Peyer's patch (tissue), 4 donors: ENCODE data around the gene SCN9A. TPM values are rescaled to one million over a fixed set of nuclear protein-coding genes. Genes with fewer than 3 reads are reported as not detected.

Experiments used
- DNase-seq, 3 donors: peaks; one replicate each; pipeline ENCODE4 v3.0.0-alpha.2; 2017 to 2019
- H3K27ac ChIP-seq, 4 donors: fragments of 200-600 bp; sonication (generic); one replicate each; pipeline ENCODE4 v1.5.1; 2016 to 2019
- H3K27me3 ChIP-seq, 2 donors: fragments of 200-600 bp; sonication (generic); one replicate each; pipeline ENCODE4 v1.5.1; 2019
- H3K36me3 ChIP-seq, 3 donors: fragments of 200-600 bp; sonication (generic); one replicate each; pipeline ENCODE4 v1.5.1; 2016 to 2019
- H3K4me1 ChIP-seq, 4 donors: fragments of 200-600 bp; sonication (generic); one replicate each; pipeline ENCODE4 v1.5.1; 2016 to 2019
- H3K4me3 ChIP-seq, 4 donors: fragments of 200-600 bp; sonication (generic); 1 replicate in 3 of 4; 2 replicates in 1 of 4; pipeline ENCODE4 v1.5.1; 2016 to 2019; ENCODE audit warnings: mild to moderate bottlenecking in 1 of 4
- H3K9me3 ChIP-seq, 4 donors: fragments of 200-600 bp; sonication (generic); one replicate each; pipeline ENCODE4 v1.5.1; 2016 to 2019; ENCODE audit warnings: mild to moderate bottlenecking in 1 of 4
- POLR2A ChIP-seq, 2 donors: fragments of 450-650 bp; IDR thresholded peaks; one replicate each; pipeline ENCODE4 v1.5.1; 2017; ENCODE audit warnings: antibody characterized with exemption in 2 of 2, mild to moderate bottlenecking in 2 of 2, moderate library complexity in 2 of 2
- total RNA-seq, 4 donors: library from RNA; depleted of rRNA; stranded (reverse); fragments of >200 nt; gene quantifications; one replicate each; pipeline ENCODE4 v1.1.0, GENCODE V29; 2016
- TF ChIP-seq, protein P1 (sequence below), 6 experiments: fragments of 450-650 bp in 4 of 6; fragments of 200-600 bp in 2 of 6; sonication (generic) in 1 of 6; IDR thresholded peaks; one replicate each; pipeline ENCODE4 v1.5.1; 2017 to 2019; ENCODE audit warnings: antibody characterized with exemption in 6 of 6, mild to moderate bottlenecking in 3 of 6, moderate library complexity in 1 of 6

SCN9A gene
- total RNA-seq, 4 donors from 2014 or later = 7.5 to 19.8 (median 8.7) TPM

GRCh38 chr2:166157578-166157977 is 218.2 kb downstream of the SCN9A start:
- no peaks in the 10 kb centered on the region for H3K4me1 ChIP-seq
- no peak overlapping the region for H3K27ac ChIP-seq
- TF ChIP-seq, protein P1, sequence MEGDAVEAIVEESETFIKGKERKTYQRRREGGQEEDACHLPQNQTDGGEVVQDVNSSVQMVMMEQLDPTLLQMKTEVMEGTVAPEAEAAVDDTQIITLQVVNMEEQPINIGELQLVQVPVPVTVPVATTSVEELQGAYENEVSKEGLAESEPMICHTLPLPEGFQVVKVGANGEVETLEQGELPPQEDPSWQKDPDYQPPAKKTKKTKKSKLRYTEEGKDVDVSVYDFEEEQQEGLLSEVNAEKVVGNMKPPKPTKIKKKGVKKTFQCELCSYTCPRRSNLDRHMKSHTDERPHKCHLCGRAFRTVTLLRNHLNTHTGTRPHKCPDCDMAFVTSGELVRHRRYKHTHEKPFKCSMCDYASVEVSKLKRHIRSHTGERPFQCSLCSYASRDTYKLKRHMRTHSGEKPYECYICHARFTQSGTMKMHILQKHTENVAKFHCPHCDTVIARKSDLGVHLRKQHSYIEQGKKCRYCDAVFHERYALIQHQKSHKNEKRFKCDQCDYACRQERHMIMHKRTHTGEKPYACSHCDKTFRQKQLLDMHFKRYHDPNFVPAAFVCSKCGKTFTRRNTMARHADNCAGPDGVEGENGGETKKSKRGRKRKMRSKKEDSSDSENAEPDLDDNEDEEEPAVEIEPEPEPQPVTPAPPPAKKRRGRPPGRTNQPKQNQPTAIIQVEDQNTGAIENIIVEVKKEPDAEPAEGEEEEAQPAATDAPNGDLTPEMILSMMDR (IDR thresholded peaks at IDR 0.05) = no peak
- TF ChIP-seq POLR2A (IDR thresholded peaks at IDR 0.05) = no peak
- no peak for DNase-seq
- H3K4me3 ChIP-seq = no peak overlapping the region
- H3K9me3 ChIP-seq = no peaks in the 10 kb centered on the region
- no peaks in the 10 kb centered on the region for H3K36me3 ChIP-seq
- H3K27me3 ChIP-seq = no peaks in the 10 kb centered on the region

- H3K4me3 ChIP-seq = no peak overlapping the region
- H3K4me1 ChIP-seq = no peaks in the 10 kb centered on the region
- no peak for DNase-seq
- H3K36me3 ChIP-seq = no peaks in the 10 kb centered on the region
- H3K9me3 ChIP-seq = no peaks in the 10 kb centered on the region
- TF ChIP-seq, protein P1 (IDR thresholded peaks at IDR 0.05) = no peak
- no peak for TF ChIP-seq POLR2A (IDR thresholded peaks at IDR 0.05)
- H3K27ac ChIP-seq = no peak overlapping the region
- H3K27me3 ChIP-seq = no peaks in the 10 kb centered on the region
These were observed 218.7 kb downstream of the SCN9A start for GRCh38 chr2:166156985-166157490.

DNA sequence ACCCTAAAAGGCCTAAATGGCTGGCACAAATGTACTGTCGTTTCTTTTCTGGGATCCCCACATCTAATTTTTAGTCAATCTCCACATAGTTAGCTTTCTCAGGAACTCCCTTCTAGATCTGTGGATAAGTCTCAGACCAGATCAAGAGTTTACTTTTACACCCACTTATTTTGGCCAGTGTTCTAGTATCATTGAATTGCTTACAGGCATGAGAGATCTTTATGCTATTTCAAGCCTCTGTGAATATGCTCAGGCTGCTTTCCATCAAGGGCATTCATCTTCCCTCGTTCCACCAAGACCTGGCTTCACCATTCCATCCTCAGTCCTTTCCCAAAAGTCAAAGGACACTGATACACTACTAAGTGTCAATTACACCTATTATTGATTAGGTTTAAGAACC is 220.2 kb downstream of the SCN9A start:
- no peaks in the 10 kb centered on the region for H3K9me3 ChIP-seq
- TF ChIP-seq POLR2A (IDR thresholded peaks at IDR 0.05) = no peak
- TF ChIP-seq, protein P1 (IDR thresholded peaks at IDR 0.05) = no peak
- no peak overlapping the region for H3K4me3 ChIP-seq
- no peaks in the 10 kb centered on the region for H3K4me1 ChIP-seq
- no peaks in the 10 kb centered on the region for H3K27me3 ChIP-seq
- no peaks in the 10 kb centered on the region for H3K36me3 ChIP-seq
- no peak for DNase-seq
- H3K27ac ChIP-seq = no peak overlapping the region

DNA sequence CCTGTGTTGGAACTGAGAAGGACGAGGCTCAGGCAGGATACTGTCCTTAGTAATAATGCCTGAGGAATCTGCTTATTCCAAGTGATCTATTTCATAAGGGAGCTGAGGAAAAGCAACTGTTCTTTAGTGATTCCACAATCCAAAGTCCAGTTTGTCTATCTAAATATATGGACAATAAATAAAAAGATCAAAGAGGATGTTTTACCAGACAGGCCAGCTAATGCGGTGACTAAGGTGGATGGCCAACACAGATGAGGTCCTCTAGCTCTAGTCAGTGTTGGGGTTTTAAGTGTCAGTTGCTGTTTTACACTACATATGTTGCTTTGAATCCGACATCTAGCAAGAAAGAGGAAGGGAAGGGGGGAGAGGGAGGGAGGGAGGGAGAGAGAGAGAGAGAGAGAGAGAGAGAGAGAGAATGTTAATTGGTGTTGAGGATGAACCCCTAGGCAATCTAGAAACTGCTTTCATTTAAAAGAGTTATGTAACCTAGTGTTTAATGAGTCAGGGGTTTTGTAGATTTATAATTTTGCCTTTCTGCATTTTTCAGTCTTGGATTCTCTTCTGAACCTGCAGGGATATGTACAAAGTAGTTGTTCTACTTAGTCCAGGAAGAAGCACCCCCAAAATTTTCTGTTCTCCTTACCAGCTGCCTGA is 220.9 kb downstream of the SCN9A start:
- Histone ChIP-seq H3K27ac (no peak overlapping the region), H3K9me3 (no peaks in the 10 kb centered on the region), H3K4me3 (no peak overlapping the region), H3K4me1 (no peaks in the 10 kb centered on the region), H3K27me3 (no peaks in the 10 kb centered on the region), H3K36me3 (no peaks in the 10 kb centered on the region)
- DNase-seq = no peak
- TF ChIP-seq, protein P1 (IDR thresholded peaks at IDR 0.05) = no peak
- TF ChIP-seq POLR2A (IDR thresholded peaks at IDR 0.05) = no peak

- no peak overlapping the region for H3K27ac ChIP-seq
- H3K36me3 ChIP-seq = no peaks in the 10 kb centered on the region
- no peaks in the 10 kb centered on the region for H3K27me3 ChIP-seq
- H3K9me3 ChIP-seq = no peaks in the 10 kb centered on the region
- no peak for DNase-seq
- H3K4me3 ChIP-seq = no peak overlapping the region
- no peak for TF ChIP-seq POLR2A (IDR thresholded peaks at IDR 0.05)
- TF ChIP-seq, protein P1 (IDR thresholded peaks at IDR 0.05) = no peak
- H3K4me1 ChIP-seq = no peaks in the 10 kb centered on the region
These were observed 223.7 kb downstream of the SCN9A start for GRCh38 chr2:166152064-166152463.
